GM19468 (cell line): Measurements from ENCODE around the gene TSPO.

Experiments used
- ATAC-seq: cut with Tn5 transposase; IDR thresholded peaks from one replicate; pipeline ENCODE4 v1.9.1; 2021; ENCODE audit warnings: mild to moderate bottlenecking, moderate library complexity, moderate number of reproducible peaks; ENCODE audit not compliant: unreplicated experiment; ENCODE audit errors: extremely low read depth

Gene TSPO

GRCh38 chr22:43156413-43156812, 5.1 kb downstream of the TSPO start:
- no peak for ATAC-seq

GRCh38 chr22:43157874-43158546, 6.7 kb downstream of the TSPO start:
- ATAC-seq, result no peak

- ATAC-seq, result no peak
Observed at GRCh38 chr22:43158778-43159483, 7.6 kb downstream of the TSPO start.

GRCh38 chr22:43159484-43160178, 8.3 kb downstream of the TSPO start:
- no peak for ATAC-seq

- no peak for ATAC-seq
Observed at GRCh38 chr22:43160497-43161126, 9.3 kb downstream of the TSPO start.

GRCh38 chr22:43162412-43163150, 11.2 kb downstream of the TSPO start:
- ATAC-seq, result no peak

GRCh38 chr22:43163241-43163795, 12.0 kb downstream of the TSPO start:
- no peak for ATAC-seq

- ATAC-seq, result no peak
Observed at GRCh38 chr22:43164636-43165035, 13.3 kb downstream of the TSPO start.

- ATAC-seq, result no peak
Observed at GRCh38 chr22:43166132-43166930, 15.0 kb downstream of the TSPO start.

GRCh38 chr22:43167001-43167589, 15.7 kb downstream of the TSPO start:
- no peak for ATAC-seq

GRCh38 chr22:43168471-43169309, 17.3 kb downstream of the TSPO start:
- no peak for ATAC-seq

GRCh38 chr22:43169310-43170130, 18.2 kb downstream of the TSPO start:
- no peak for ATAC-seq

- ATAC-seq, result no peak
Observed at GRCh38 chr22:43170131-43170480, 18.7 kb downstream of the TSPO start.

GRCh38 chr22:43171019-43171491, 19.7 kb downstream of the TSPO start:
- no peak for ATAC-seq

- ATAC-seq, result no peak
Observed at GRCh38 chr22:43171607-43172006, 20.2 kb downstream of the TSPO start.

GRCh38 chr22:43172191-43172590, 20.8 kb downstream of the TSPO start:
- no peak for ATAC-seq

GRCh38 chr22:43173566-43173965, 22.2 kb downstream of the TSPO start:
- no peak for ATAC-seq
